ENCODE data around the gene SMG5. TPM values are rescaled to one million over a fixed set of nuclear protein-coding genes. Genes with fewer than 3 reads are reported as not detected.
A peak's percentile ranks its signal among the peaks of the same experiment; 100 is the strongest.

The SMG5 gene
- total RNA-seq, 1 donor from 2014 or later = 122 TPM

- Mint-ChIP-seq H3K27me3 (ENCODE audit: low read depth) (no peaks in the 10 kb centered on the region), H3K27ac (ENCODE audit: unreplicated experiment) (no peak overlapping the region), H3K36me3 (ENCODE audit: low read depth) (no peaks in the 10 kb centered on the region), H3K4me1 (peaks cover 27% of the 10 kb centered on the region), H3K9me3 (no peaks in the 10 kb centered on the region), H3K4me3 (peak overlapping the region; percentile 83)
- no peak for TF ChIP-seq CTCF (conservative IDR thresholded peaks at IDR 0.05)
- no peak for DNase-seq (ENCODE audit: low read depth, low spot score)
Measured at GRCh38 chr1:156285437-156285836, 2.8 kb upstream of the SMG5 start.

- H3K27me3 Mint-ChIP-seq (ENCODE audit: low read depth) = no peaks in the 10 kb centered on the region
Measured at GRCh38 chr1:156284757-156285156, 2.1 kb upstream of the SMG5 start.

DNA sequence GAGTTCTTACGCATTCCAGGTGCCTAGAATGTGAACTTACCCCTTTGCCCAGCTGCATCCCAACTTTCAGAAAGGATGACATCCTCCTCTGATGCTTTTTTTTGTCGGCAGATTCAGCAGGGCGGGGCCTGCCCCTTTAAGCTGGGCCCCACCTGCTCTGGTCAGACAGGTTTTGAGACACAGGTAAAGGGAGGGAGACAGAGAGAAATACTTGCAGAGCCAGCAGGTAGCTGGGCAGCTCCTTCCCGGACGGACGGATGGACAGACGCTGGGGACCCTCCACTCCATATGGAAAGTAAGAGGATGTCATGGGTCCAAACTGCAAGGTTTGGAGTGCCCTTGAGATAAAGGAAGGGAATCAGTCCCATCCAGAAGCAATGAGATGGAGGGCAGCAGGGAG lies 1.5 kb upstream of the SMG5 start, which contains the start of gene TMEM79:
TMEM79 (plus strand) TSS at position 214 of the 400 bp plus-strand sequence. CDS start 902 bp downstream, outside the sequence.
- Mint-ChIP-seq H3K9me3 (no peaks in the 10 kb centered on the region), H3K4me1 (peaks cover 32% of the 10 kb centered on the region)

More at GRCh38 chr1:156284757-156285156, 2.1 kb upstream of the SMG5 start:
- no peak for TF ChIP-seq CTCF (conservative IDR thresholded peaks at IDR 0.05)
- no peak for DNase-seq (ENCODE audit: low read depth, low spot score)
- H3K4me1 Mint-ChIP-seq = peaks cover 32% of the 10 kb centered on the region
- peak overlapping the region; percentile 83 for H3K4me3 Mint-ChIP-seq
- no peak overlapping the region for H3K27ac Mint-ChIP-seq (ENCODE audit: unreplicated experiment)
- H3K9me3 Mint-ChIP-seq = no peaks in the 10 kb centered on the region
- no peaks in the 10 kb centered on the region for H3K36me3 Mint-ChIP-seq (ENCODE audit: low read depth)

GRCh38 chr1:156283521-156283920 lies 896 bp upstream of the SMG5 start:
- Mint-ChIP-seq H3K27ac (ENCODE audit: unreplicated experiment) (peak overlapping the region; percentile 74), H3K4me3 (peak overlapping the region; percentile 96), H3K27me3 (ENCODE audit: low read depth) (no peaks in the 10 kb centered on the region), H3K36me3 (ENCODE audit: low read depth) (no peaks in the 10 kb centered on the region), H3K9me3 (no peaks in the 10 kb centered on the region), H3K4me1 (peaks cover 32% of the 10 kb centered on the region)
- no peak for DNase-seq (ENCODE audit: low read depth, low spot score)
- no peak for TF ChIP-seq CTCF (conservative IDR thresholded peaks at IDR 0.05)

More for the DNA sequence above, 1.5 kb upstream of the SMG5 start, which contains the start of gene TMEM79:
- DNase-seq (ENCODE audit: low read depth, low spot score) = no peak
- H3K36me3 Mint-ChIP-seq (ENCODE audit: low read depth) = no peaks in the 10 kb centered on the region
- peak within 1 kb of the TSS; percentile 85 for H3K27ac Mint-ChIP-seq (ENCODE audit: unreplicated experiment)
- TF ChIP-seq CTCF (conservative IDR thresholded peaks at IDR 0.05) = no peak
- peak within 1 kb of the TSS; percentile 96 for H3K4me3 Mint-ChIP-seq
- H3K27me3 Mint-ChIP-seq (ENCODE audit: low read depth) = no peaks in the 10 kb centered on the region

- DNase-seq (ENCODE audit: low read depth, low spot score) = no peak
- no peak for TF ChIP-seq CTCF (conservative IDR thresholded peaks at IDR 0.05)
- Mint-ChIP-seq H3K27me3 (ENCODE audit: low read depth) (no peaks in the 10 kb centered on the region), H3K9me3 (no peaks in the 10 kb centered on the region), H3K4me3 (peak overlapping the region; percentile 96), H3K36me3 (ENCODE audit: low read depth) (peaks cover under 1% of the 10 kb centered on the region), H3K4me1 (peaks cover 32% of the 10 kb centered on the region), H3K27ac (ENCODE audit: unreplicated experiment) (peak overlapping the region; percentile 94)
Measured at GRCh38 chr1:156281693-156282478, 739 bp downstream of the SMG5 start.

Data from neural crest cell (in vitro differentiated cells).